ENCODE data around the gene CEMIP. TPM values are rescaled to one million over a fixed set of nuclear protein-coding genes. Genes with fewer than 3 reads are reported as not detected.

Gene CEMIP
- total RNA-seq, 1 donor from 2014 or later = 5.9 TPM

- no peak for DNase-seq (ENCODE audit: low spot score)
Observed at GRCh38 chr15:80785335-80785734, 6.2 kb downstream of the CEMIP start.

- DNase-seq (ENCODE audit: low spot score) = no peak
Observed at GRCh38 chr15:80785811-80786354, 6.7 kb downstream of the CEMIP start.

- DNase-seq (ENCODE audit: low spot score) = no peak
Observed at GRCh38 chr15:80787316-80787715, 8.1 kb downstream of the CEMIP start.

GRCh38 chr15:80788536-80788935 lies 9.4 kb downstream of the CEMIP start:
- DNase-seq (ENCODE audit: low spot score) = no peak

- no peak for DNase-seq (ENCODE audit: low spot score)
Observed at GRCh38 chr15:80789296-80789695, 10.1 kb downstream of the CEMIP start.

GRCh38 chr15:80789796-80790195 lies 10.6 kb downstream of the CEMIP start:
- DNase-seq (ENCODE audit: low spot score) = no peak

GRCh38 chr15:80790236-80790635 lies 11.1 kb downstream of the CEMIP start:
- no peak for DNase-seq (ENCODE audit: low spot score)

- no peak for DNase-seq (ENCODE audit: low spot score)
Observed at GRCh38 chr15:80791004-80791403, 11.8 kb downstream of the CEMIP start.

- DNase-seq (ENCODE audit: low spot score) = no peak
Observed at GRCh38 chr15:80796407-80796806, 17.2 kb downstream of the CEMIP start.

GRCh38 chr15:80798911-80799310 lies 19.7 kb downstream of the CEMIP start:
- no peak for DNase-seq (ENCODE audit: low spot score)

- DNase-seq (ENCODE audit: low spot score) = no peak
Observed at GRCh38 chr15:80800067-80800466, 20.9 kb downstream of the CEMIP start.

GRCh38 chr15:80801891-80802680 lies 22.9 kb downstream of the CEMIP start:
- no peak for DNase-seq (ENCODE audit: low spot score)

GRCh38 chr15:80803580-80804525 lies 24.7 kb downstream of the CEMIP start:
- no peak for DNase-seq (ENCODE audit: low spot score)

GRCh38 chr15:80804970-80805495 lies 25.9 kb downstream of the CEMIP start:
- no peak for DNase-seq (ENCODE audit: low spot score)

GRCh38 chr15:80811781-80812315 lies 32.7 kb downstream of the CEMIP start:
- DNase-seq (ENCODE audit: low spot score) = no peak

- DNase-seq (ENCODE audit: low spot score) = no peak
Observed at GRCh38 chr15:80815106-80815505, 35.9 kb downstream of the CEMIP start.

GRCh38 chr15:80816049-80816653 lies 37.0 kb downstream of the CEMIP start:
- DNase-seq (ENCODE audit: low spot score) = no peak

GRCh38 chr15:80816936-80817335 lies 37.8 kb downstream of the CEMIP start:
- no peak for DNase-seq (ENCODE audit: low spot score)

GRCh38 chr15:80817901-80818300 lies 38.7 kb downstream of the CEMIP start:
- no peak for DNase-seq (ENCODE audit: low spot score)

- no peak for DNase-seq (ENCODE audit: low spot score)
Observed at GRCh38 chr15:80819001-80819400, 39.8 kb downstream of the CEMIP start.

- DNase-seq (ENCODE audit: low spot score) = no peak
Observed at GRCh38 chr15:80820092-80820491, 40.9 kb downstream of the CEMIP start.
